ENCODE measurements around the gene MLEC.

Gene MLEC

GRCh38 chr12:120693848-120694247, 6.9 kb downstream of the MLEC start:
- DNase-seq (ENCODE audit: low read depth in 2 of 2), result no peak

GRCh38 chr12:120696626-120697025, 9.7 kb downstream of the MLEC start:
- DNase-seq (ENCODE audit: low read depth in 2 of 2), result no peak

- no peak for DNase-seq (ENCODE audit: low read depth in 2 of 2)
Observed at GRCh38 chr12:120697344-120697743, 10.4 kb downstream of the MLEC start.

- DNase-seq (ENCODE audit: low read depth in 2 of 2), result no peak
Observed at GRCh38 chr12:120698665-120699064, 11.7 kb downstream of the MLEC start.

- no peak for DNase-seq (ENCODE audit: low read depth in 2 of 2)
Observed at GRCh38 chr12:120699553-120699952, 12.6 kb downstream of the MLEC start.

GRCh38 chr12:120700886-120701285, 13.9 kb downstream of the MLEC start:
- DNase-seq (ENCODE audit: low read depth in 2 of 2), result no peak

- no peak for DNase-seq (ENCODE audit: low read depth in 2 of 2)
Observed at GRCh38 chr12:120702637-120703036, 15.7 kb downstream of the MLEC start.

GRCh38 chr12:120703311-120703942, 16.5 kb downstream of the MLEC start:
- no peak for DNase-seq (ENCODE audit: low read depth in 2 of 2)

GRCh38 chr12:120705618-120706017, 18.7 kb downstream of the MLEC start:
- DNase-seq (ENCODE audit: low read depth in 2 of 2), result no peak

- no peak for DNase-seq (ENCODE audit: low read depth in 2 of 2)
Observed at GRCh38 chr12:120706029-120706428, 19.1 kb downstream of the MLEC start.

- DNase-seq (ENCODE audit: low read depth in 2 of 2), result no peak
Observed at GRCh38 chr12:120708651-120709050, 21.7 kb downstream of the MLEC start.

GRCh38 chr12:120710031-120710804, 23.3 kb downstream of the MLEC start, which contains the start of gene UNC119B:
TSS of gene UNC119B (plus strand) at chr12:120710458. CDS start at chr12:120710475, 17 bp downstream.
- peak; percentile 53 to 66 for DNase-seq (ENCODE audit: low read depth in 2 of 2)

GRCh38 chr12:120710805-120711296, 23.9 kb downstream of the MLEC start:
- DNase-seq (ENCODE audit: low read depth in 2 of 2), result no peak

- no peak for DNase-seq (ENCODE audit: low read depth in 2 of 2)
Observed at GRCh38 chr12:120711411-120711810, 24.5 kb downstream of the MLEC start.

- no peak for DNase-seq (ENCODE audit: low read depth in 2 of 2)
Observed at GRCh38 chr12:120712610-120713009, 25.7 kb downstream of the MLEC start.

GRCh38 chr12:120713861-120714482, 27.0 kb downstream of the MLEC start:
- peak; percentile 44 to 57 for DNase-seq (ENCODE audit: low read depth in 2 of 2)

- DNase-seq (ENCODE audit: low read depth in 2 of 2), result no peak
Observed at GRCh38 chr12:120718055-120718454, 31.1 kb downstream of the MLEC start.

GRCh38 chr12:120719072-120719471, 32.1 kb downstream of the MLEC start:
- DNase-seq (ENCODE audit: low read depth in 2 of 2), result no peak

- no peak for DNase-seq (ENCODE audit: low read depth in 2 of 2)
Observed at GRCh38 chr12:120719496-120720233, 32.7 kb downstream of the MLEC start.

- no peak for DNase-seq (ENCODE audit: low read depth in 2 of 2)
Observed at GRCh38 chr12:120720234-120720986, 33.5 kb downstream of the MLEC start.

Data from stimulated activated CD8-positive, alpha-beta memory T cell treated with anti-CD3 and anti-CD28 coated beads, Interleukin-2, amount 100 ng/mL, for 1 hour (primary cell).